GM10248 (cell line): ENCODE results near the gene RSRC1.
"Not testable (repeated sequence)": the region's sequence is repeated elsewhere in the genome, so short reads cannot be mapped to it uniquely, and the experiment has no call there.

ENCODE experiments used
- CTCF ChIA-PET: fragments of 300-600 bp; sonication (Branson Sonifier 250); formaldehyde crosslinking; extraction: SDS; loops from one replicate; lab custom pipeline; 2021; ENCODE audit warnings: antibody characterized with exemption; lab: Yijun Ruan, JAX
- POLR2A ChIA-PET: fragments of 350-650 bp; sonication (Branson Sonifier 250); formaldehyde crosslinking; extraction: SDS; loops from one replicate; lab custom pipeline; 2020; ENCODE audit warnings: antibody characterized with exemption; lab: Yijun Ruan, JAX
- DNase-seq: peaks from one replicate; pipeline ENCODE4 v3.0.0; 2012; ENCODE audit errors: extremely low spot score
- CTCF ChIP-seq: IDR thresholded peaks from 2 replicates; pipeline ENCODE4 v1.5.1; 2012; ENCODE audit warnings: mild to moderate bottlenecking, low read depth; ENCODE audit errors: extremely low read depth, missing control alignments, control extremely low read depth

The RSRC1 gene

GRCh38 chr3:158489181-158489580 is 379.3 kb downstream of the RSRC1 start:
- CTCF ChIA-PET = interaction anchor here (1.8 kb wide), 1 partner anchor 55 kb away, joined by 4 read pairs; no protein-coding TSS in a partner anchor
- POLR2A ChIA-PET = no interaction called here
- no peak for TF ChIP-seq CTCF
- DNase-seq = no peak

- POLR2A ChIA-PET = no interaction called here
- no peak for DNase-seq
- TF ChIP-seq CTCF = no peak
- CTCF ChIA-PET = interaction anchor here (1.6 kb wide), 1 partner anchor 10 kb away, joined by 6 read pairs; no protein-coding TSS in a partner anchor
Observed at GRCh38 chr3:158491968-158492367, 382.1 kb downstream of the RSRC1 start.

- no peak for TF ChIP-seq CTCF
- POLR2A ChIA-PET = no interaction called here
- DNase-seq = no peak
- CTCF ChIA-PET = interaction anchor here (1.3 to 1.6 kb wide), 2 partner anchors 10 to 12 kb away, joined by 3 to 6 read pairs; no protein-coding TSS in a partner anchor
Observed at GRCh38 chr3:158492685-158493084, 382.8 kb downstream of the RSRC1 start.

- ChIA-PET POLR2A (no interaction called here), CTCF (interaction anchor here (0.9 kb wide), 1 partner anchor 28 kb away, joined by 3 read pairs; no protein-coding TSS in a partner anchor)
- DNase-seq = no peak
- TF ChIP-seq CTCF = no peak
Observed at GRCh38 chr3:158493931-158494330, 384.0 kb downstream of the RSRC1 start.

DNA sequence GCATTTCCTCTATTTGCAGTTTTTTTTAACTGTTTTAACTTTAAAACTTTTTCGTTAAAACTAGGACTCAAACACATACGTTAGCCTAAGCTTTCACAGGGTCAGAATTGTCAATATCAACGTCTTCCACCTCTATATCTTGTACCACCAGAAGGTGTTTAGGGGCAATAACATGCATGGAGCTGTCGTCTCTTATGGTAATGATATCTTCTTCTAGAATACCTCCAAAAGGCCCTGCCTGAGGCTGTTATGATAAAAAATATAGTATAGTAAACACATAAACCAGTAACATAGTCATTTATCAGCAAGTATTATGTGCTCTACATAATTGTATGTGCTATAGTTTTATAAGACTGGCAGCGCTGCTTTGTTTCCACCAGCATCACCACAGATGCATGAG is 384.8 kb downstream of the RSRC1 start:
- no peak for DNase-seq
- POLR2A ChIA-PET = no interaction called here
- CTCF ChIA-PET = no interaction called here
- TF ChIP-seq CTCF = no peak

DNA sequence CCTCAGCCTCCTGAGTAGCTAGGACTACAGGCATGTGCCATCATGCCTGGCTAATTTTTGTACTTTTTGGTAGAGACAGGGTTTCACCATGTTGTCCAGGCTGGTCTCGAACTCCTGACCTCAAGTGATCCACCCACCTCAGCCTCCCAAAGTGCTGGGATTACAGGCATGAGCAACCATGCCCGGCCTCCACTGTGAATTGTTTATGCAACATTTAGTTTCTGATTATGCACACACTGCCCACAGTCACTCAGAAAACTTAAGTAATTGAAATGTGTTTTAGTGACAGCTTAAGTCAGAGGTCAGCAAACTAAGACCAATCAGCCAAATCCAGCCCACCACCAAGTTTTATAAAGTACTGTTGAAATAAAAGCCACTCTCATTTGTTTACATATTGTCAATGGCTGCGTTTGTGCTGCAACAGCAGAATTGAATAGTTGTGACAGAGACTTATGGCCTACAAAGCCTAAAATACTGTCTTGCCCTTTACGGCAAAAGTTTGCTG is 385.6 kb downstream of the RSRC1 start:
- POLR2A ChIA-PET, CTCF ChIA-PET, DNase-seq: not testable (repeated sequence)

DNA sequence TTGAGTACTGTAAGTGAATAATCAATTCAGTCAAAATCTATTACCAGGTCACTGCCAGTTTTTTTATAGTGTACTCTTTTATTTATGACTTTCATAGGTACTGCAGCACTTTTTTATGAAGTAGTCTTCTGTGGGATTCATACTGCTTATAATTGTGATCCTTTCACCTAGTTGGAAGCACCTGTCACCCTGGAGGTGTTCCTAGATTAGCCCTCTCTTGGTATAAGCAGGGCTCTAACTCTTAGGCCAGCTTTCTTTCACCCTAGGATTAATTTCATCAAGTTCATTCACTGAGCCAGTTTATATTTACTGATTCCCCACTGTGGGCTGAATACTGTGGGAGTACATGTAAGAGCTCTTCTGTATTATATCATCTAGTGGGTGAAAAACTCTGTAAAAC is 395.2 kb downstream of the RSRC1 start:
- CTCF ChIA-PET = interaction anchor here (0.8 to 0.9 kb wide), 2 partner anchors 14 to 62 kb away, joined by 3 read pairs; no protein-coding TSS in a partner anchor
- no peak for DNase-seq
- TF ChIP-seq CTCF = no peak
- POLR2A ChIA-PET = no interaction called here
